ENCODE data around the gene SMAD7.

The SMAD7 gene

DNA sequence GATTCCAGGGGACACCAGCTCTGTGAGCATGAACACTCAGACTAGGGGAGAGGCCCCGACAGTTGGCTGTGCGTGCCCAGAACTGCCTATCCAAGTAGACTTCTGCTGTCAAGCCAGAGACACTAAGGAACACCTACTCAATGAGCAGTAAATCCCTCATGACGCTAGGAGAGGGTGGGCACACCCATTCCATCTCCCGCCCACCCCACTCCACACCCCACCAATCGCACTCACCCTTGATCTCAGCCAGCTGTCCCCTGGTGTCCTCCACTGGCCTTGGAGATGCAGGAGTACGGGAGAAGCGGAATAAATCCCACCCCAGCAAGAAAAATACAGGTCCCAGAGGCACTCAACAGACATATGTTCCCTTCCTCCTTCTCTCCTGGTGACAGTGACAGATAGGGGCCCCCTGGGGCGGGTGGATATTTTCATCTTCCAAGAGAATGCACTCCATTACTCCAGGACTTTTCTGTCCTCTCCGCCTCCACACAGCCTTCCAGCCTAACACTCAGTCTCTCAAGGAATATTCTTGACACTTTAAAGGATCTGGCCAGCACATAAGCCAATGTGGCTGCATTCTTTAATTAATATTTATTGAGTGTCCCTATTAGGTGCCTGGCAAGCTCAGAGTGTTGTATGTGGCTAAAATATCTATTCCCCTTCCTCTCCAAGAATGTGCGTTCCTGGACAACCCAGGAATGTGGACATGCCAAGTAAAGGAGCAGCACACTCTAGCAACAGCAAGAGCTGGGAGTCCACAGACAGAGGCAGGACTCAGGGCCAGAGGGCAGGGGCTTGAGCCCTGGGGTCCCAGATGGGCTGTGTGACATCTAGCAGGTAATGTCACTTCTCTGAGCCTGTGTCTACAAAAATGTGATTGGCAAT is 13.1 kb upstream of the SMAD7 start:
- no peaks in the 10 kb centered on the region for H3K9me3 ChIP-seq
- no peak overlapping the region for H3K27ac ChIP-seq
- no peaks in the 10 kb centered on the region for H3K4me1 ChIP-seq (ENCODE audit: control insufficient read depth in 1 of 2, insufficient read depth in 1 of 2, low read depth in 1 of 2, low read length in 1 of 2)
- TF ChIP-seq, protein P1, sequence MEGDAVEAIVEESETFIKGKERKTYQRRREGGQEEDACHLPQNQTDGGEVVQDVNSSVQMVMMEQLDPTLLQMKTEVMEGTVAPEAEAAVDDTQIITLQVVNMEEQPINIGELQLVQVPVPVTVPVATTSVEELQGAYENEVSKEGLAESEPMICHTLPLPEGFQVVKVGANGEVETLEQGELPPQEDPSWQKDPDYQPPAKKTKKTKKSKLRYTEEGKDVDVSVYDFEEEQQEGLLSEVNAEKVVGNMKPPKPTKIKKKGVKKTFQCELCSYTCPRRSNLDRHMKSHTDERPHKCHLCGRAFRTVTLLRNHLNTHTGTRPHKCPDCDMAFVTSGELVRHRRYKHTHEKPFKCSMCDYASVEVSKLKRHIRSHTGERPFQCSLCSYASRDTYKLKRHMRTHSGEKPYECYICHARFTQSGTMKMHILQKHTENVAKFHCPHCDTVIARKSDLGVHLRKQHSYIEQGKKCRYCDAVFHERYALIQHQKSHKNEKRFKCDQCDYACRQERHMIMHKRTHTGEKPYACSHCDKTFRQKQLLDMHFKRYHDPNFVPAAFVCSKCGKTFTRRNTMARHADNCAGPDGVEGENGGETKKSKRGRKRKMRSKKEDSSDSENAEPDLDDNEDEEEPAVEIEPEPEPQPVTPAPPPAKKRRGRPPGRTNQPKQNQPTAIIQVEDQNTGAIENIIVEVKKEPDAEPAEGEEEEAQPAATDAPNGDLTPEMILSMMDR (IDR thresholded peaks at IDR 0.05): no peak
- no peaks in the 10 kb centered on the region for H3K36me3 ChIP-seq
- no peak overlapping the region for H3K4me3 ChIP-seq (ENCODE audit: low read depth in 1 of 2, low read length in 1 of 2)
- peaks cover 17% of the 10 kb centered on the region for H3K27me3 ChIP-seq

DNA sequence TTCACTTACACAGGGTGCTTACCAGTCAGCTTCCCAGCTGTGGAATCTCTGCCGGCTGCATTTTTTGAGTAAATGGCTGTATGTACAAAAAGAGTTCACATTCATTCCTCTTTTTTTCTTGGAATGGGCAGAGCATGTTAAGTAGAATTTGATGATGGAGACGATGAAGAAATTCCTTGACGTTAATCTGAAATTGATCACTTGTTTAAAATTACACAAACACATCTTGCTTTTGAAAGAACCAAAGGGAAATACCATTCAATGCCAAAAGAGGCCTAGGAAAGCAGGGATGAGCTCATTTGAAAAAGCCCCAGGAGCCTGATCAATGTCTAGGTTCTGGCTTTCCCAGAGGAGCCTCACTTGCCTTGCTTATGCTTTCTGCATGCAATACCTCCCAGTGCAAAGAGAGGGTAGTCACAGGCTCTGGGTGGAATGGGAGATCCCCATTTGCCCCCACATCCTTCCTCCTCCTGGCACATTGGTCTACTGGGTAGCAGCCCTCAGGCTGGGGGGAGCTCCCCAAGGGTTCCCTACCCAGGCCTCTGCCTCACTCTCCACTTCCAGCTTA is 12.3 kb upstream of the SMAD7 start:
- Histone ChIP-seq H3K27me3 (peaks cover 15% of the 10 kb centered on the region), H3K4me3 (ENCODE audit: low read depth in 1 of 2, low read length in 1 of 2) (no peak overlapping the region), H3K4me1 (ENCODE audit: control insufficient read depth in 1 of 2, insufficient read depth in 1 of 2, low read depth in 1 of 2, low read length in 1 of 2) (no peaks in the 10 kb centered on the region), H3K36me3 (no peaks in the 10 kb centered on the region), H3K9me3 (no peaks in the 10 kb centered on the region), H3K27ac (no peak overlapping the region)
- TF ChIP-seq, protein P1 (IDR thresholded peaks at IDR 0.05): no peak

DNA sequence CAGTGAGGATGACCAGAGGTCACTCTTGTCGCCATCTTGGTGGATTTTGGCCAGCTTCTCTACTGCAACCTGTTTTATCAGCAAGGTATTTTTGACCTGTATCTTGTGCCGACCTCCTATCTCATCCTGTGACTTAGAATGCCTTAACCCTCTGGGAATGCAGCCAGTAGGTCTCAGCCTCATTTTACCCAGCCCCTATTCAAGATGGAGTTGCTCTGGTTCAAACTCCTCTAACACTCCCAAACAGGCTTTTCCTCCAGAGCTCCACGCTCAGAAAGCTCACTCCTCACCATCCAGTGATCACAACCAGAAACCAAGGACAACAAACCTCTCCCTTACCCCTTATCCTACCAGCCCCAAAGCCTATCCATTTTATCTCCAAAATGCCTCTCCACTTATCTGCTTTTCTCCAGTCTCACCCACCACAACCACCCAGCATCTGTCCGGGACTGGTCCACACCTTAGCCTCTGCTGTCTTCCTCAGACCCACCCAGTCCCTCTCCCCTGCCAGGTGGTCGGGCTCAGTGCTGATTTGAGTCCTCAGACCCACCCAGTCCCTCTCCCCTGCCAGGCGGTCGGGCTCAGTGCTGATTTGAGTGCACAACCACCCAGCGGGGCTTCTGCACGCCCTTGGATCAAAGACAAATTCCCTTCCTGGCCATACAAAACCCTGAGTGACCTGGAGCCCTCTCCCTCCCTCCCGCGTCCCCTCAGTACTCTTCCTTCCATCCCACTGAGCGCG is 11.7 kb upstream of the SMAD7 start:
- TF ChIP-seq, protein P1 (IDR thresholded peaks at IDR 0.05): no peak
- no peaks in the 10 kb centered on the region for H3K9me3 ChIP-seq
- no peaks in the 10 kb centered on the region for H3K36me3 ChIP-seq

DNA sequence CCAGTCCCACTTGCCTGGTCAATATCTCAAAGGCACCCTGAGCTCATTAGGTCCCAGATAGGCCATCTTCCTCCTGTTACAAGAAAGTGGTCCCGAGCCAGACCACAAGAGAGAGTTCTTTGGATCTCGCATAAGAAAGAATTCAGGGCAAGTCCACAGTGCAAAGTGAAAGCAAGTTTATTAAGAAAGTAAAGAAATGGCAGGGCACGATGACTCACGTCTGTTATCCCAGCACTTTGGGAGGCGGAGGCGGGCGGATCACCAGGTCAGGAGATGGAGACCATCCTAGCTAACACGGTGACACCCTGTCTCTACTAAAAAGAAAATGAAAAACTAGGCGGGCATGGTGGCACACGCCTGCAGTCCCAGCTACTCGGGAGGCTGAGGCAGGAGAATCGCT is 10.8 kb upstream of the SMAD7 start:
- Histone ChIP-seq H3K36me3 (no peaks in the 10 kb centered on the region), H3K4me3 (ENCODE audit: low read depth in 1 of 2, low read length in 1 of 2) (no peak overlapping the region), H3K27me3 (peaks cover 11% of the 10 kb centered on the region), H3K4me1 (ENCODE audit: control insufficient read depth in 1 of 2, insufficient read depth in 1 of 2, low read depth in 1 of 2, low read length in 1 of 2) (no peaks in the 10 kb centered on the region), H3K27ac (no peak overlapping the region), H3K9me3 (no peaks in the 10 kb centered on the region)
- TF ChIP-seq, protein P1 (IDR thresholded peaks at IDR 0.05): no peak

More for the DNA sequence above, 11.7 kb upstream of the SMAD7 start:
- no peaks in the 10 kb centered on the region for H3K4me1 ChIP-seq (ENCODE audit: control insufficient read depth in 1 of 2, insufficient read depth in 1 of 2, low read depth in 1 of 2, low read length in 1 of 2)
- no peak overlapping the region for H3K27ac ChIP-seq
- peaks cover 11% of the 10 kb centered on the region for H3K27me3 ChIP-seq
- no peak overlapping the region for H3K4me3 ChIP-seq (ENCODE audit: low read depth in 1 of 2, low read length in 1 of 2)

- no peak overlapping the region for H3K4me3 ChIP-seq (ENCODE audit: low read depth in 1 of 2, low read length in 1 of 2)
- H3K9me3 ChIP-seq: no peaks in the 10 kb centered on the region
- no peaks in the 10 kb centered on the region for H3K36me3 ChIP-seq
- no peaks in the 10 kb centered on the region for H3K4me1 ChIP-seq (ENCODE audit: control insufficient read depth in 1 of 2, insufficient read depth in 1 of 2, low read depth in 1 of 2, low read length in 1 of 2)
- TF ChIP-seq, protein P1 (IDR thresholded peaks at IDR 0.05): no peak
- no peak overlapping the region for H3K27ac ChIP-seq
- H3K27me3 ChIP-seq: peaks cover 11% of the 10 kb centered on the region
Measured at GRCh38 chr18:48959921-48960920, 9.5 kb upstream of the SMAD7 start.

Data from neutrophil (primary cell).